ENCODE data around the gene ACSL6. TPM values are rescaled to one million over a fixed set of nuclear protein-coding genes. Genes with fewer than 3 reads are reported as not detected.
A peak's percentile ranks its signal among the peaks of the same experiment; 100 is the strongest.

ACSL6 gene
- total RNA-seq, 2 donors from 2014 or later, result 0.71 to 1.6 TPM

- TF ChIP-seq CTCF (IDR thresholded peaks at IDR 0.05), result no peak
- DNase-seq (ENCODE audit: low spot score), result no peak
- H3K27me3 ChIP-seq, result no peaks in the 10 kb centered on the region
- no peaks in the 10 kb centered on the region for H3K9me3 ChIP-seq
- H3K36me3 ChIP-seq, result no peaks in the 10 kb centered on the region
- peaks cover 0 to under 1% of the 10 kb centered on the region in 2 donors for H3K4me1 ChIP-seq
- H3K4me3 ChIP-seq, result no peak overlapping the region
- no peak overlapping the region for H3K27ac ChIP-seq
These were observed 5.9 kb upstream of the ACSL6 start for GRCh38 chr5:132017316-132017715.

- Histone ChIP-seq H3K27ac (no peak overlapping the region), H3K4me1 (peaks cover 0 to 6% of the 10 kb centered on the region in 2 donors)
These were observed 5.3 kb upstream of the ACSL6 start for GRCh38 chr5:132016721-132017250.

GRCh38 chr5:132013711-132014110 lies 2.3 kb upstream of the ACSL6 start:
- H3K27me3 ChIP-seq, result no peaks in the 10 kb centered on the region
- peak; percentile 46 for DNase-seq (ENCODE audit: low spot score)
- H3K27ac ChIP-seq, result no peak overlapping the region
- H3K4me1 ChIP-seq, result peaks cover 0 to 19% of the 10 kb centered on the region in 2 donors
- no peaks in the 10 kb centered on the region for H3K9me3 ChIP-seq
- no peak overlapping the region for H3K4me3 ChIP-seq
- TF ChIP-seq CTCF (IDR thresholded peaks at IDR 0.05), result no peak
- H3K36me3 ChIP-seq, result no peaks in the 10 kb centered on the region

More at GRCh38 chr5:132016721-132017250, 5.3 kb upstream of the ACSL6 start:
- Histone ChIP-seq H3K4me3 (no peak overlapping the region), H3K36me3 (no peaks in the 10 kb centered on the region), H3K9me3 (no peaks in the 10 kb centered on the region), H3K27me3 (no peaks in the 10 kb centered on the region)
- TF ChIP-seq CTCF (IDR thresholded peaks at IDR 0.05), result no peak
- no peak for DNase-seq (ENCODE audit: low spot score)

GRCh38 chr5:132013006-132013689 lies 1.7 kb upstream of the ACSL6 start:
- Histone ChIP-seq H3K36me3 (no peaks in the 10 kb centered on the region), H3K27ac (no peak overlapping the region), H3K4me3 (no peak overlapping the region), H3K4me1 (peaks cover 0 to 19% of the 10 kb centered on the region in 2 donors), H3K27me3 (no peaks in the 10 kb centered on the region), H3K9me3 (no peaks in the 10 kb centered on the region)
- no peak for TF ChIP-seq CTCF (IDR thresholded peaks at IDR 0.05)
- DNase-seq (ENCODE audit: low spot score), result peak; percentile 54

GRCh38 chr5:132012371-132013005 lies 1.0 kb upstream of the ACSL6 start:
- H3K9me3 ChIP-seq, result no peaks in the 10 kb centered on the region
- no peak overlapping the region for H3K4me3 ChIP-seq
- no peaks in the 10 kb centered on the region for H3K27me3 ChIP-seq
- no peak overlapping the region for H3K27ac ChIP-seq
- no peak for TF ChIP-seq CTCF (IDR thresholded peaks at IDR 0.05)
- DNase-seq (ENCODE audit: low spot score), result no peak
- H3K36me3 ChIP-seq, result no peaks in the 10 kb centered on the region
- peaks cover 0 to 22% of the 10 kb centered on the region in 2 donors for H3K4me1 ChIP-seq

Data from right atrium auricular region (tissue), 2 donors.